HG03039 (cell line): ENCODE data around the gene ETFA.

Experiments used
- ATAC-seq: cut with Tn5 transposase; IDR thresholded peaks from one replicate; pipeline ENCODE4 v1.9.1; 2021; ENCODE audit warnings: mild to moderate bottlenecking, moderate library complexity; ENCODE audit not compliant: unreplicated experiment

Gene ETFA

DNA sequence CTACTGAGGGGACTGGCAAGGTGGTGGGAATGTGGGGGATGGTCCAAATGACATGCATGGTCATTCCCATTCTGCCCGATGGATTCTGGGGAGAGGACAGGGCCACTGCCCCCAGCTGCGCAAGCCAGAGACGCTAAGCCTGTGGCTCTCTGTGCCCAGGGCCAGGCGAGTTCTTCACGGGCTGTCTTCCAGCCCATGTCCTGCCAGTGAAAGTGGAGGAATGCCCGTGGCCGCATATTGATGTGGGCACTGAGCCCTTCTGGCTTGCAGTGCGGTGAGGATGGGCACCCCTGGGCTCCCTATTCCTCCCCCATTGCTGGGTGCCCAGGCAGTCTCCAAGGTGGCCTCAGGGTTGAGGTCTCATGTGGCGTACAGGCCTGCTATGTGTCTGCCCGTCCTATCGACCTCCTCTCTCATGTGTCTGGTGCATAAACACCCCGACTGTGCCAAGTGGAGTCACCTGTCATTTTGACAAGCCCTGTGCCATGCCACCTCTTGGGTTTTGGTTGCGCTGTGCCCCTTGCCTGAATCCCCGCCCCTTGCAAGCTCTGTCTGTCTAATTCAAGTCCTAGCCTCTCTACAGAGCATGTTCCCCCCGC lies 134.7 kb downstream of the ETFA start:
- no peak for ATAC-seq

DNA sequence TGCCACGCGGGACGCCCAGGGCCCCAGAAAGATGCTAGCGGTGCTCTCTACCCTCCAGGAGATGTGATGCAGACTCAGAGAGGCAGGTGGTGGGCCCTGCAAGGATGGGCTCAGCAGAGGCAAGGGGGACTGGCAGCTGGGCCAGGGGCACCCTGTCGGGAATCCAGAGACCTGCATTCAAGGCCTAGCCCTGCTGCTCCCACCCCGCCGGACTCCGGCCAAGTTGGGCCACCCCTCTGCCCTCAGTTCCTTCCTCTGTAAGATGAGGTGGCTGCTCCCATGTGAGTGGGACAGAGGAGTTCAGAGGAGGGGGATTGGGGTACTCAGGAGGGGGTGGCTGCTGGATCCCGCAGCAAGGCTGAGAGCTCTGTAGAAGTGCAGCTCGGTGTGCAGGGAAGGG lies 135.2 kb downstream of the ETFA start:
- no peak for ATAC-seq

DNA sequence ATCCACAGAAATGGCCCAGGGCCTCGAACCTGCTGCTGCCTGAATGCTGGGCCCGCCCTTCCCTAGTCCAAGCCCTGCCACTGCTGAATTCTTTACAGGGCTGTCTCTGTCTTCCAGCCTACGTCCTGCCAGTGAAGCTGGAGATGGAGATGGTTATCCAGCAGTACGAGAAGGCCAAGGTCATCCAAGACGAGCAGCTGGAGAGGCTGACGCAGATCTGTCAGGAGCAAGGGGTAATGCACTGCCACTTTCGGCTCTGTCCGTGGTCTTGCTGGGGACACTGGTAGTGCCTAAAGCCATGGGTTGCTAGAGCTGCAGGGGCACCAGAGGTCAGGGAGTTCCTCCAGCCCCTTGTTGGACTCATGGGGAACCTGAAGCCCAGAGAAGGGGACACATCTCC lies 135.8 kb downstream of the ETFA start:
- no peak for ATAC-seq

DNA sequence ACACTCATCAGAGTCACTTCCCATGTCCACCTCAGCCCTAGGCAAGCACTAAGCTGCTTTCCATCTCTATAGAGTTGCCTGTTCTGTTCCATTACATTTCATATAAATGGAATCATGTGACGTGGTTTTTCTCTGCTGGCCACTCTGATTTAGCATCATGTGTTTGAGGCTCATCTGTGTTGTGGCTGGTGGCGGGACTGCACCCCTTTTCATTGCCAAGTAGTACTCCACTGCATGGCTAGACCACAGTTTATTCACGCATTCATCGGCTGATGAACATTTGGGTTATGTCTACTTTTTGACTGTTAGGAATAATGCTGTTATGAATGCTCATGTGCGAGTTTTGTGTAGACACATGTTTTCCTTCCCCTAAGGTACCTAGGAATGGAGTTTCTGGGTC lies 136.6 kb downstream of the ETFA start:
- ATAC-seq, result no peak

DNA sequence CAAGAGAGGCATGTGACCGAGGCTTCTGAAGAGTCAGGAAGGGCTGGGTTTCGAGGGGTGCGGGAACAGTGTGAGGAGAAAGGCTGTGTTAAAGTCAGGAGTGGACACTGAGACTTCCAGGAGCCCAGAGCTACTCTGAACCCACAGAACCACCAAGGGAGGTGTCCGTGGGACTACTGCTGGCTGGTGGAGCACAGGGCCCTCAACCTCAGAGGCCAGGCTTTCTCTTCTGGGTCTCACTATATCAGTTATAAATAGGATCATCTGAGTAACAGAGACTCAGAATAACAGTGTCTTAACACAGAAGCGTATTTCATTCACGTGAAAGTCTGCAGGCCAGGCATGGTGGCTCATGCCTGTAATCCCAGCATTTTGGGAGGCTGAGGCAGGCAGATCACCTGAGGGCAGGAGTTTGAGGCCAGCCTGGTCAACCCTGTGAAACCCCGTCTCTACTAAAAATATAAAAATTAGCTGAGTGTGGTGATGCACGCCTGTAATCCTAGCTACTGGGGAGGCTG lies 137.9 kb downstream of the ETFA start:
- ATAC-seq, result no peak

DNA sequence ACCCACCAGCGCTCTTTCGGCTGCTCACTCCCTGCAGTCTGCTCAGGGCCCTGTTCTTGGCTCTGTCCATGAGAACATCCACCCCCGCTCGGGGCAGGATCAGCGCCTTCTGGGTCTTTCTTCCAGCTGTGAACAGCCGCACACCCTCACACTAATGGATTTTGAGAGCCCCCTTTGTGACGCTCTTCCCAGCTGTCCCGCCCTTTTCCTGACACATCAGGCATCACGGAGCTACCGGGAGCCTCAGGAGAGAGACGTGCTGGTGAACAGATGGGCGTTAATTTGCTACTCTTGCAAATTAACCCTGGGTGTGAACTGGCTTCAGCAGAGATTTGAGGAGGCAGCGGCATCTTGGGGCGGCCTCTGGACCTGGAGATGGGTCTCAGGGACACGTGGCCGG lies 138.5 kb downstream of the ETFA start:
- ATAC-seq, result no peak

DNA sequence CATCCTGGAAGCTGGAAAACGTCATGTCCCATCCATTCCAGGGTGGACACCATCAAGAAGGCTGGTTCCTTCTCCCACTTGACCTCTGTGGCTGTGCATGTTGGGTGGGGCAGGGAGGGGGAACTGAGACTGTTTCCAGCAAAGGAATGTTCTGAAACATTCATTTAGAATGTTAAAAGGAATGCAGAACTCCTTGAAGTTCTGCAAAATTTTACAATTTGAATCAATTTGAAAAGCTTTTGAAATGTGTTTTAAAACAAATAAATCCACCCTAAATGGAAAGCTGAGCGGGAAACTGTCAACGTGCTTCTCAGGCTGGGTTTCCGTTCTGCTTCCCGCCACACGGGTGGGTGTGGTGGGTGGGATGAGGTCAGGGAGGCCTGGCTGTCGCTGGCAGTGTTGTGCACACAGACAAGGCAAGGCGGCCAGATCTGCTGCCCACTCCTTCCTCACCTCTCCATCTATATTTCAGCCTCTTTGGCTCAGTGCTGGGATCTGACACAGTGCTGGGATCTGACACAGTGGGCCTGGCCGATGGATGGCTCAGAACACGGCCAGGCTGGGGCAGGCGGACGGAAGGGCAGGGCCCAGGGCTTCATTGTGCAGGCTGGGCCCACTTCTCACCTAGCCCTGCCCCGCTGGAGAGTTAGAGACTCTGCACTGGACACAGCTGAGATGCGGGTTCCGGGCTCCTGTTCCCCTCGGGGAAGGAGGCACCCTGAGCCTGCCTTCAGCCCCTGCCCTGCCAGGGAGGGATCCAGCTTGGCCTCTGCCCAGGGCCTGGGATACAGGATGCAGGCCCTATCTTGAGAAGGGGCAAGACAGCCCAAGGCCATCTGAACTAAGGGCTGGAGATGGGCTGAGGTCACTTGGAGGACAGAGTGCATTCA lies 141.1 kb downstream of the ETFA start:
- ATAC-seq, result no peak

DNA sequence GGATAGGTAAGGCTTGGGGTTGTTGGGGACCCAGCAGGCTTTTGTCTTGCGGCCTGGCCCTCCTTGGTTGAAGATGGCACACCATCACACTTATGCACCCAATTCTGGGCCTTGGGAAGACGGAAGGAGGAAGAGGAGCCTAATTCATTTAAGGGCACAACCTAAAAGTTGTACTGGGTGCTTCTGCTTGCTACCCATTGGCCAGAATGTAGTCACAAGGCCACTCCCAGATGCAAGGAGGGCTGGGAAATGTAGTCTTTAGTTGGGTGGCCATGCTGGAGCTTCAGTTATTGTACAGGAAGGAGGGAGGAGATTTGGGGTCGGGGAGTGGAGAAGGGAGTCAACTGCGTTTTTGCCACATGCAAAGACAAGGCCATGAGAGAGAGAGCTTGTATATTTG lies 142.3 kb downstream of the ETFA start:
- ATAC-seq, result no peak

DNA sequence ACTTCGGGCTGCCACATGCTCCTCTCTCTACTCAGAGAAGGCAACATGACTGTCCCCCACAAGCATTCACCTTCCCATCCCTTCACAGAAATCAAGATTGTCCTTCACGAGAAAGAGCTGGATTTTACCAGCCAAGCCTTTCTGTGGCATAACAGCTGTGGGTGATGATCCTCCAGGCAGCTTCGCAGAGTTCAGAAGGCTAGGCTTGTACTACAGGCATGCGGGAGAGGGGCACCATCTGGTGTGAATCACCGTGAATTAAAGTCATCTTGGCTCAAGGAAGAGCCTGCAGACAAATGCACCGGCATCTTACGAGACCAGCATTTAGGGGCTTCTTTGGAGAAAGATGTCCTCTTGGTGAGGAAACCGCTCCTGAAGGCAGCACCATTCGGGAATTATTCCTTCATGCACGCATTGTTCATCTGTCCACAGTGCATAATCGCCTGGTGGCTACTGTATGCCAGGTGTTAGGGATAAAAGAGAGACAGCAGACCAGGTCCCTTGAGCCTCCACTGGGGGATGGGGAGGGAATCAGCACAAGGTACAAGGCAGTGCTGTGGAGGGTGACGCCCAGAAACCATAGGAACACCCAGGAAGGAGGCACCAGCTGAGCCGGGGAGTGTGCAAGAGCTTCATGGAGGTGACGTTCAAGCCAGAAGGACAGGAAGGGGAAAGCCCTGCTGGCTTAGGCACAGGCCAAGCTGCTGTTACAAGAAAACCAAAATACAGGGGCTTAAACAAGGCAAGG lies 142.9 kb downstream of the ETFA start:
- no peak for ATAC-seq

DNA sequence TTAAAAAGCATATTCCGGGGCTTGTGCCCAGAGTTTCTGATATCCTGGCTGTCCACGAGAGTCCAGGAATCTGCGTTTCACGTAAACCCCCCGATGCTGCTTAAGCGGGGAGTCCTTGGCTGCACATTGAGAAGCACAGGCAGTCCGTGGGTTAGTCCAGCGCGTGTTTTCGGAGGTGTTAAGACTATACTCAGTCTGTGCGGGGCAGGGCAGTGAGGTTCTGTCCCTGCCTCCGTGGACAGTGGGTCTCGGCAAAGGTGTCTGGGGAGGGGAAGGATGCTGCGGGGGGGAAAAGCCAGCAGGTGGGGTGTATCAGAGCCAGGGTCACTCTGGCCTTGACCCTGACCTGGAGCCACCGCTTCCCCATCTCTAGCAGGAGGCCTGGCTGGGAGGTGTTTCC lies 145.3 kb downstream of the ETFA start:
- ATAC-seq, result no peak
